ENCODE data around the gene MRPL23. TPM values are rescaled to one million over a fixed set of nuclear protein-coding genes. Genes with fewer than 3 reads are reported as not detected.

Gene MRPL23
- total RNA-seq, 1 donor from 2014 or later, result 40.3 TPM

GRCh38 chr11:1994121-1994520 is 47.0 kb downstream of the MRPL23 start:
- H3K36me3 Mint-ChIP-seq, result no peaks in the 10 kb centered on the region
- no peak for TF ChIP-seq CTCF (IDR thresholded peaks at IDR 0.05; ENCODE audit: unreplicated experiment)
- H3K4me1 Mint-ChIP-seq, result no peaks in the 10 kb centered on the region
- DNase-seq (ENCODE audit: low spot score in 2 of 2, unreplicated experiment in 2 of 2), result no peak
- no peak overlapping the region for H3K4me3 Mint-ChIP-seq
- no peaks in the 10 kb centered on the region for H3K9me3 Mint-ChIP-seq
- H3K27me3 Mint-ChIP-seq (ENCODE audit: low read depth), result no peaks in the 10 kb centered on the region
- no peak overlapping the region for H3K27ac Mint-ChIP-seq

GRCh38 chr11:1997755-1998154 is 50.6 kb downstream of the MRPL23 start, which contains the start of gene H19:
Gene H19 (minus strand): TSS chr11:1997842.
- DNase-seq (ENCODE audit: low spot score in 2 of 2, unreplicated experiment in 2 of 2), result no peak
- no peak within 1 kb of the TSS for H3K4me3 Mint-ChIP-seq
- no peaks in the 10 kb centered on the region for H3K4me1 Mint-ChIP-seq
- no peaks in the 10 kb centered on the region for H3K27me3 Mint-ChIP-seq (ENCODE audit: low read depth)
- no peaks in the 10 kb centered on the region for H3K36me3 Mint-ChIP-seq
- no peak within 1 kb of the TSS for H3K27ac Mint-ChIP-seq
- H3K9me3 Mint-ChIP-seq, result no peaks in the 10 kb centered on the region
- TF ChIP-seq CTCF (IDR thresholded peaks at IDR 0.05; ENCODE audit: unreplicated experiment), result no peak

- H3K4me3 Mint-ChIP-seq, result no peak overlapping the region
- no peaks in the 10 kb centered on the region for H3K4me1 Mint-ChIP-seq
- H3K9me3 Mint-ChIP-seq, result no peaks in the 10 kb centered on the region
- no peak for DNase-seq (ENCODE audit: low spot score in 2 of 2, unreplicated experiment in 2 of 2)
- TF ChIP-seq CTCF (IDR thresholded peaks at IDR 0.05; ENCODE audit: unreplicated experiment), result no peak
- no peaks in the 10 kb centered on the region for H3K36me3 Mint-ChIP-seq
- no peak overlapping the region for H3K27ac Mint-ChIP-seq
- no peaks in the 10 kb centered on the region for H3K27me3 Mint-ChIP-seq (ENCODE audit: low read depth)
Measured at GRCh38 chr11:1998290-1998689, 51.2 kb downstream of the MRPL23 start.

- Mint-ChIP-seq H3K27me3 (ENCODE audit: low read depth) (no peaks in the 10 kb centered on the region), H3K36me3 (no peaks in the 10 kb centered on the region), H3K4me3 (no peak overlapping the region), H3K4me1 (no peaks in the 10 kb centered on the region), H3K9me3 (no peaks in the 10 kb centered on the region), H3K27ac (no peak overlapping the region)
- DNase-seq (ENCODE audit: low spot score in 2 of 2, unreplicated experiment in 2 of 2), result no peak
- no peak for TF ChIP-seq CTCF (IDR thresholded peaks at IDR 0.05; ENCODE audit: unreplicated experiment)
Measured at GRCh38 chr11:1998861-1999260, 51.7 kb downstream of the MRPL23 start.

GRCh38 chr11:2002042-2002776 is 55.1 kb downstream of the MRPL23 start:
- no peak for DNase-seq (ENCODE audit: low spot score in 2 of 2, unreplicated experiment in 2 of 2)
- TF ChIP-seq CTCF (IDR thresholded peaks at IDR 0.05; ENCODE audit: unreplicated experiment), result no peak
- no peaks in the 10 kb centered on the region for H3K36me3 Mint-ChIP-seq
- no peaks in the 10 kb centered on the region for H3K9me3 Mint-ChIP-seq
- H3K4me1 Mint-ChIP-seq, result no peaks in the 10 kb centered on the region
- no peak overlapping the region for H3K27ac Mint-ChIP-seq
- H3K4me3 Mint-ChIP-seq, result no peak overlapping the region
- no peaks in the 10 kb centered on the region for H3K27me3 Mint-ChIP-seq (ENCODE audit: low read depth)
